A673 (cell line): Measurements from ENCODE around the gene TRDMT1. TPM values are rescaled to one million over a fixed set of nuclear protein-coding genes. Genes with fewer than 3 reads are reported as not detected.
A peak's percentile ranks its signal among the peaks of the same experiment; 100 is the strongest.

Experiments used
- BruUV-seq: library from RNA; stranded (reverse); fragments of 400-500 nt; replicated peaks from 2 replicates; lab custom pipeline; 2021; lab: Mats Ljungman, UMichigan
- CTCF ChIA-PET: fragments of 300-600 bp; sonication (Branson Sonifier 250); formaldehyde crosslinking; loops from one replicate; lab custom pipeline; 2022; ENCODE audit warnings: antibody characterized with exemption; lab: Charles Lee
- POLR2A ChIA-PET: fragments of 300-600 bp; sonication (Branson Sonifier 250); formaldehyde crosslinking; loops from one replicate; lab custom pipeline; 2022; ENCODE audit warnings: antibody characterized with exemption; ENCODE audit not compliant: low non-redundant PET; lab: Charles Lee
- DNase-seq: peaks from one replicate; pipeline ENCODE4 v3.0.0-alpha.2; 2015; ENCODE audit warnings: low spot score
- H3K27ac ChIP-seq: fragments of 200-600 bp; sonication (generic); 2 replicates; pipeline ENCODE4 v1.5.1; 2016; ENCODE audit warnings: mixed run types, low read depth, mild to moderate bottlenecking, mixed read lengths, antibody characterized with exemption, low read length; ENCODE audit not compliant: poor library complexity, severe bottlenecking
- H3K27me3 ChIP-seq: fragments of 200-600 bp; sonication (generic); replicated peaks from 2 replicates; pipeline ENCODE4 v1.6.1; 2017; ENCODE audit warnings: mixed run types, low read depth, mild to moderate bottlenecking, mixed read lengths, antibody characterized with exemption, low read length; ENCODE audit not compliant: insufficient read depth, poor library complexity
- H3K36me3 ChIP-seq: fragments of 200-600 bp; sonication (generic); 2 replicates; pipeline ENCODE4 v1.6.1; 2016; ENCODE audit warnings: mixed run types, mild to moderate bottlenecking, mixed read lengths, antibody characterized with exemption, low read length; ENCODE audit not compliant: insufficient read depth, poor library complexity, severe bottlenecking
- H3K4me1 ChIP-seq: fragments of 200-600 bp; sonication (generic); 2 replicates; pipeline ENCODE4 v1.6.1; 2017; ENCODE audit warnings: mixed run types, mild to moderate bottlenecking, mixed read lengths, antibody characterized with exemption, low read length; ENCODE audit not compliant: insufficient read depth, poor library complexity, severe bottlenecking
- H3K4me3 ChIP-seq: fragments of 200-600 bp; sonication (generic); 2 replicates; pipeline ENCODE4 v1.5.1; 2016; ENCODE audit warnings: low read depth, mixed run types, mild to moderate bottlenecking, mixed read lengths, low read length; ENCODE audit not compliant: poor library complexity, severe bottlenecking
- H3K9me3 ChIP-seq: fragments of 200-600 bp; sonication (generic); 2 replicates; pipeline ENCODE4 v1.6.1; 2016; ENCODE audit warnings: mixed run types, low read depth, mild to moderate bottlenecking, mixed read lengths, antibody characterized with exemption, low read length; ENCODE audit not compliant: poor library complexity, severe bottlenecking
- EZH2 ChIP-seq: fragments of 200-600 bp; sonication (generic); IDR thresholded peaks from 2 replicates; pipeline ENCODE4 v1.6.1; 2017; ENCODE audit warnings: borderline replicate concordance, low read depth, mild to moderate bottlenecking, mixed read lengths, antibody characterized with exemption, low read length; ENCODE audit not compliant: poor library complexity, severe bottlenecking
- intact Hi-C: fragments of 100-400 bp; cut with micrococcal nuclease; formaldehyde crosslinking; loops from one replicate; pipeline ENCODE4 v1.10.0; 2022; ENCODE audit not compliant: unreplicated experiment
- total RNA-seq: library from RNA; stranded (reverse); gene quantifications from 2 replicates; pipeline ENCODE4 v1.2.3, GENCODE V29; 2021
- TF ChIP-seq, protein P1 (sequence below): fragments of 300-800, 200-600 bp; sonication (generic); conservative IDR thresholded peaks from 2 replicates; pipeline ENCODE4 v1.5.1; 2017; ENCODE audit warnings: low read depth, mild to moderate bottlenecking, antibody characterized with exemption, low read length, moderate library complexity, mixed read lengths

Gene TRDMT1
- total RNA-seq, 1 experiment from 2014 or later = 14.0 TPM

DNA sequence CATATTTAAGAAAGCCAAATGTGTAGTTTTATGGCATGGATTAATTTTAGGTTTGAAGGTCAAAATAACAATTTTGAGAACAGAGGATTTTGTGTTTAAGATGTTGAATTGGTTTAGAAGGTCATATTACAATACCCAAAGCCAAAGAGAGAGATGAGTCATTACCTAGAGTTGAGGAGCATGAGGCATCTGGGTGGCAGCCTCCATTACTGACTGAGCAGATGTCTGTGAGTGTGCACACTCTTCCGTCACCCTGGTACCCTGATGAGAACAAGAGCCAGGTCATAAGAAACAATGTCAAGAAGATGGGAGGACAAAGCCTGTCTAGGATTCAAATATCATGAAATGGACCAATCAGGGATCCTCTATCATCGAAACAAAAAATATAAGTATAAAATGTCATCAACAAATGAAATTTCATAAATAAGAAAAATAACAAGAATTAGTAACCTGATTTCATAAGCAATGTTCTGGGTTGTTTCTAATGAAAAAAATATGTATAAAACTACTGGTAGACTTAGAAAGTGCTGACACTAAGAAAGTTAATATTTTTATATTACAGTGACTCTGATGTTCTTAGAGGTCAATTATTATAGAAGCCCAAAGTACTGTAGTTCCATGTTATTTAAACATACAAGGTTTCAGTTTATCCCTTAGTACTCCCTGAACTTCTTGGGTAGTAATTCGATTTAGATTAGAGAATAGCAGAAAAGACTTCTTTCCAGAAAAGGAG is 91.8 kb downstream of the TRDMT1 start:
- TF ChIP-seq EZH2 = no peak
- TF ChIP-seq, protein P1, sequence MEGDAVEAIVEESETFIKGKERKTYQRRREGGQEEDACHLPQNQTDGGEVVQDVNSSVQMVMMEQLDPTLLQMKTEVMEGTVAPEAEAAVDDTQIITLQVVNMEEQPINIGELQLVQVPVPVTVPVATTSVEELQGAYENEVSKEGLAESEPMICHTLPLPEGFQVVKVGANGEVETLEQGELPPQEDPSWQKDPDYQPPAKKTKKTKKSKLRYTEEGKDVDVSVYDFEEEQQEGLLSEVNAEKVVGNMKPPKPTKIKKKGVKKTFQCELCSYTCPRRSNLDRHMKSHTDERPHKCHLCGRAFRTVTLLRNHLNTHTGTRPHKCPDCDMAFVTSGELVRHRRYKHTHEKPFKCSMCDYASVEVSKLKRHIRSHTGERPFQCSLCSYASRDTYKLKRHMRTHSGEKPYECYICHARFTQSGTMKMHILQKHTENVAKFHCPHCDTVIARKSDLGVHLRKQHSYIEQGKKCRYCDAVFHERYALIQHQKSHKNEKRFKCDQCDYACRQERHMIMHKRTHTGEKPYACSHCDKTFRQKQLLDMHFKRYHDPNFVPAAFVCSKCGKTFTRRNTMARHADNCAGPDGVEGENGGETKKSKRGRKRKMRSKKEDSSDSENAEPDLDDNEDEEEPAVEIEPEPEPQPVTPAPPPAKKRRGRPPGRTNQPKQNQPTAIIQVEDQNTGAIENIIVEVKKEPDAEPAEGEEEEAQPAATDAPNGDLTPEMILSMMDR = no peak
- intact Hi-C loops = no loop called here
- Histone ChIP-seq H3K9me3 (no peaks in the 10 kb centered on the region), H3K4me1 (no peaks in the 10 kb centered on the region), H3K27me3 (no peaks in the 10 kb centered on the region), H3K27ac (no peak overlapping the region), H3K4me3 (no peak overlapping the region), H3K36me3 (no peaks in the 10 kb centered on the region)
- CTCF ChIA-PET = no interaction called here
- no TSS peak for BruUV-seq
- DNase-seq = peak; percentile 12
- POLR2A ChIA-PET = no interaction called here

DNA sequence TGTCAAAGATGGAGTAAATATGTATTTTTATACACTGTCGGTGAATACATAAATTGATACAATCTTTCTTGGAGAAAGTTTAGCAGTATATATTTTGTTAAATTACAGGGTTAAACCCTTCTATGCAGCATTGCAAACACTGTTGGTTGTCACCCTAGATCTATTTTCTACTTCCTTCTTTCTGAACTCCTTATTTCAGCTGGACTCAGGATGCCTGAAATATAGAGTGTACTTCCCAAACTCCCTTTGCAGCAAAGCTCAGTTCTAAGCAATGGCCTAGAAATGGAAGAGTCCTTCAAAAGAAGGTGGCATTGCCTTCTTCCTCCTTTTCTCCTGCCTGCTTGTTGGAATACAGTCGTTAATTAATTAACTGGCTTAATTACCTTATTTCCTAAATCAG is 92.4 kb downstream of the TRDMT1 start:
- Histone ChIP-seq H3K4me3 (no peak overlapping the region), H3K4me1 (no peaks in the 10 kb centered on the region), H3K27ac (no peak overlapping the region), H3K9me3 (no peaks in the 10 kb centered on the region), H3K27me3 (no peaks in the 10 kb centered on the region), H3K36me3 (no peaks in the 10 kb centered on the region)
- DNase-seq = no peak
- no TSS peak for BruUV-seq
- ChIA-PET POLR2A (no interaction called here), CTCF (no interaction called here)
- TF ChIP-seq, protein P1 = no peak
- no peak for TF ChIP-seq EZH2
- intact Hi-C loops = no loop called here

- DNase-seq = no peak
- H3K9me3 ChIP-seq = no peaks in the 10 kb centered on the region
- H3K4me3 ChIP-seq = no peak overlapping the region
- ChIA-PET CTCF (no interaction called here), POLR2A (no interaction called here)
- no TSS peak for BruUV-seq
- H3K27ac ChIP-seq = no peak overlapping the region
- intact Hi-C loops = no loop called here
- H3K27me3 ChIP-seq = no peaks in the 10 kb centered on the region
- no peaks in the 10 kb centered on the region for H3K36me3 ChIP-seq
- H3K4me1 ChIP-seq = no peaks in the 10 kb centered on the region
- TF ChIP-seq, protein P1 = no peak
- no peak for TF ChIP-seq EZH2
Measured at GRCh38 chr10:17106991-17107390, 94.5 kb downstream of the TRDMT1 start.
